B cell (primary cell): ENCODE results near the gene ASAP3. TPM values are rescaled to one million over a fixed set of nuclear protein-coding genes. Genes with fewer than 3 reads are reported as not detected.

Experiments used
- ATAC-seq: fragments of 200-7000 bp; cut with Tn5 transposase; one replicate; pipeline ENCODE4 v1.10.0; 2021; ENCODE audit warnings: low read depth, mild to moderate bottlenecking, moderate number of reproducible peaks, moderate library complexity
- CTCF ChIA-PET: fragments of 350-600 bp; sonication (Branson Sonifier 250); formaldehyde crosslinking; loops from one replicate; lab custom pipeline; 2021; ENCODE audit warnings: antibody characterized with exemption, inconsistent platforms; lab: Charles Lee
- POLR2A ChIA-PET: fragments of 350-600 bp; sonication (Branson Sonifier 250); formaldehyde crosslinking; loops from one replicate; lab custom pipeline; 2021; ENCODE audit warnings: antibody characterized with exemption; lab: Charles Lee
- DNase-seq: peaks from one replicate; pipeline ENCODE4 v3.0.0; 2013
- H2AFZ ChIP-seq: 2 replicates; pipeline ENCODE4 v1.6.1; 2012; ENCODE audit warnings: mild to moderate bottlenecking, low read depth, low read length; ENCODE audit not compliant: insufficient read depth, poor library complexity, severe bottlenecking
- H3K27ac ChIP-seq, 2 donors: 1 replicate in 1 of 2; 2 replicates in 1 of 2; pipeline ENCODE4 v1.5.1; 2012 to 2013; ENCODE audit warnings: low read length in 2 of 2, mild to moderate bottlenecking in 2 of 2, moderate library complexity in 1 of 2
- H3K27me3 ChIP-seq, 4 experiments: fragments of 200-600 bp in 1 of 4; sonication (generic) in 1 of 4; replicated peaks in 1 of 4; 1 replicate in 2 of 4; 2 replicates in 2 of 4; pipeline versions ENCODE4 v1.6.1 to v1.7.0; 2013 to 2016; ENCODE audit warnings: low read length in 3 of 4, mild to moderate bottlenecking in 2 of 4, mixed read lengths in 1 of 4, moderate library complexity in 1 of 4; ENCODE audit not compliant: insufficient read depth in 4 of 4, control insufficient read depth in 3 of 4; ENCODE audit errors: control extremely low read depth in 1 of 4
- H3K36me3 ChIP-seq, 2 experiments: replicated peaks in 1 of 2; 1 replicate in 1 of 2; 2 replicates in 1 of 2; pipeline versions ENCODE4 v1.6.1 to v1.7.1; 2013; ENCODE audit warnings: low read length in 1 of 2; ENCODE audit not compliant: insufficient read depth in 2 of 2, control insufficient read depth in 1 of 2; ENCODE audit errors: control extremely low read depth in 1 of 2, extremely low read depth in 1 of 2
- H3K4me1 ChIP-seq, 2 donors: fragments of 200-600 bp in 1 of 2; sonication (generic) in 1 of 2; 1 replicate in 1 of 2; 2 replicates in 1 of 2; pipeline versions ENCODE4 v1.5.1 to v1.6.1; 2013 to 2017; ENCODE audit warnings: low read length in 2 of 2; ENCODE audit not compliant: control insufficient read depth in 2 of 2, insufficient read depth in 2 of 2
- H3K4me2 ChIP-seq: replicated peaks from 2 replicates; pipeline ENCODE3; 2012; ENCODE audit warnings: mild to moderate bottlenecking, low read depth, low read length; ENCODE audit not compliant: poor library complexity, severe bottlenecking
- H3K4me3 ChIP-seq, 5 experiments: fragments of 200-600 bp in 1 of 5; sonication (generic) in 1 of 5; 1 replicate in 3 of 5; 2 replicates in 2 of 5; pipeline versions ENCODE4 v1.5.1 to v1.7.0; 2011 to 2016; ENCODE audit warnings: low read length in 4 of 5, mild to moderate bottlenecking in 4 of 5, low read depth in 2 of 5, control low read depth in 1 of 5, moderate library complexity in 1 of 5; ENCODE audit not compliant: insufficient read depth in 1 of 5; ENCODE audit errors: control extremely low read depth in 1 of 5, extremely low read depth in 1 of 5
- H3K79me2 ChIP-seq: fragments of 200-600 bp; sonication (generic); one replicate; pipeline ENCODE4 v1.6.0; 2016; ENCODE audit warnings: low read length; ENCODE audit not compliant: control insufficient read depth, insufficient read depth
- H3K9ac ChIP-seq: fragments of 200-600 bp; sonication (generic); 2 replicates; pipeline ENCODE4 v1.6.1; 2017; ENCODE audit warnings: mild to moderate bottlenecking, low read length, moderate library complexity
- H3K9me3 ChIP-seq, 3 donors: one replicate each; pipeline versions ENCODE4 v1.6.1 to v1.7.1; 2013; ENCODE audit warnings: low read length in 2 of 3; ENCODE audit not compliant: control insufficient read depth in 2 of 3, insufficient read depth in 1 of 3; ENCODE audit errors: control extremely low read depth in 1 of 3
- H4K20me1 ChIP-seq: 2 replicates; pipeline ENCODE4 v1.6.0; 2012; ENCODE audit warnings: mild to moderate bottlenecking, low read length; ENCODE audit not compliant: insufficient read depth, control insufficient read depth, poor library complexity, severe bottlenecking
- H3K27ac Mint-ChIP-seq: one replicate; pipeline ENCODE4 v1.8.0; 2021; ENCODE audit warnings: mixed read lengths
- H3K27me3 Mint-ChIP-seq: one replicate; pipeline ENCODE4 v1.8.0; 2021; ENCODE audit warnings: mixed read lengths
- H3K4me1 Mint-ChIP-seq: one replicate; pipeline ENCODE4 v1.8.0; 2021; ENCODE audit warnings: mixed read lengths
- H3K4me3 Mint-ChIP-seq: one replicate; pipeline ENCODE4 v1.8.0; 2021; ENCODE audit warnings: mixed read lengths
- H3K9me3 Mint-ChIP-seq: one replicate; pipeline ENCODE4 v1.8.0; 2022; ENCODE audit warnings: mixed read lengths; ENCODE audit not compliant: insufficient read depth
- EZH2 ChIP-seq: IDR thresholded peaks from 2 replicates; pipeline ENCODE4 v1.6.1; 2012; ENCODE audit warnings: borderline replicate concordance, low read depth, mild to moderate bottlenecking, moderate library complexity, low read length; ENCODE audit not compliant: insufficient read depth, poor library complexity, severe bottlenecking
- WGBS: methylation state at CpG from one replicate; pipeline ENCODE4 v1.1.5; 2013; ENCODE audit warnings: missing lambda C conversion rate; ENCODE audit not compliant: insufficient coverage; 5-methylcytosine and 5-hydroxymethylcytosine counted together
- intact Hi-C: fragments of 100-400 bp; cut with micrococcal nuclease; formaldehyde crosslinking; loops from one replicate; pipeline ENCODE4 v1.10.0; 2022
- polyA plus RNA-seq: library from polyadenylated mRNA; depleted of rRNA; stranded (reverse); fragments of >200 nt; gene quantifications from 2 replicates; pipeline ENCODE4 v1.2.3, GENCODE V29; 2012
- total RNA-seq, 2 donors: library from RNA; stranded (reverse); fragments of 120-200 nt in 1 of 2; gene quantifications; 1 replicate in 1 of 2; 2 replicates in 1 of 2; pipeline versions ENCODE4 v1.2.3 to v1.2.4, GENCODE V29; 2013 to 2022
- TF ChIP-seq, protein P1 (sequence below): fragments of 200-600 bp; IDR thresholded peaks from one replicate; pipeline ENCODE4 v1.8.0; 2022; ENCODE audit warnings: antibody characterized with exemption, mild to moderate bottlenecking

ASAP3 gene
- total and polyA plus RNA-seq, 2 donors (not counting 1 experiment from before 2014, with no cell fraction given), result 2.9 to 11.0 TPM

DNA sequence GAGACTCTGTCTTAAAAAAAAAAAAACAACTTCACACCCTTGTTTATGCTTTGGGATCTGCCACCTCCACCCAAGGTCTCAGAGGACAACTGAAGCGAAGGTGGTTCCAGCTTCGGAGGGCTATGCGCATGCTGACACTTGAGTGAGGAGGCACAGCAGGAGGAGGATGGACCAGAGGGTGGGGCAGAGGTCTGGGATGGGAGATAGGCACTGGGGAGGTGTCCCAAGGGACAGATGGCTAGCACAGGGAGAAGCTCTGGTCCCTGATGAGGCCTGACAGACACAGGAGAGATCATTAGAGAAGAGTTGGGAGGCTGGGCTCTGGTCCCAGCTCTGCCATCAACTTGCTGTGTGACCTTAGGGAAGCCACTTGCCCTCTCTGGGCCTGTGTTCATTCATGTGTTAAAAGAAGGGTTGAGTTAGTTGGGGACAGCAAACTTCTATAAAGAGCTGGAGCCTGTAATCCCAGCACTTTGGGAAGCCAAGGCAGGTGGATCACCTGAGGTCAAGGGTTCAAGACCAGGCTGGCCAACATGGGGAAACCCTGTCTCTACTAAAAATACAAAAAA, 30.2 kb upstream of the ASAP3 start:
- H3K27ac Mint-ChIP-seq, result no peak overlapping the region
- no peak overlapping the region for H2AFZ ChIP-seq
- peaks cover 0 to 4% of the 10 kb centered on the region in 2 donors for H3K4me1 ChIP-seq
- H3K9ac ChIP-seq, result no peak overlapping the region
- TF ChIP-seq, protein P1, sequence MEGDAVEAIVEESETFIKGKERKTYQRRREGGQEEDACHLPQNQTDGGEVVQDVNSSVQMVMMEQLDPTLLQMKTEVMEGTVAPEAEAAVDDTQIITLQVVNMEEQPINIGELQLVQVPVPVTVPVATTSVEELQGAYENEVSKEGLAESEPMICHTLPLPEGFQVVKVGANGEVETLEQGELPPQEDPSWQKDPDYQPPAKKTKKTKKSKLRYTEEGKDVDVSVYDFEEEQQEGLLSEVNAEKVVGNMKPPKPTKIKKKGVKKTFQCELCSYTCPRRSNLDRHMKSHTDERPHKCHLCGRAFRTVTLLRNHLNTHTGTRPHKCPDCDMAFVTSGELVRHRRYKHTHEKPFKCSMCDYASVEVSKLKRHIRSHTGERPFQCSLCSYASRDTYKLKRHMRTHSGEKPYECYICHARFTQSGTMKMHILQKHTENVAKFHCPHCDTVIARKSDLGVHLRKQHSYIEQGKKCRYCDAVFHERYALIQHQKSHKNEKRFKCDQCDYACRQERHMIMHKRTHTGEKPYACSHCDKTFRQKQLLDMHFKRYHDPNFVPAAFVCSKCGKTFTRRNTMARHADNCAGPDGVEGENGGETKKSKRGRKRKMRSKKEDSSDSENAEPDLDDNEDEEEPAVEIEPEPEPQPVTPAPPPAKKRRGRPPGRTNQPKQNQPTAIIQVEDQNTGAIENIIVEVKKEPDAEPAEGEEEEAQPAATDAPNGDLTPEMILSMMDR, result no peak
- TF ChIP-seq EZH2, result no peak
- WGBS, result 100% methylated on average over 3 of the region's 3 CpGs
- no peak for DNase-seq
- no peak overlapping the region for H3K27ac ChIP-seq
- no peaks in the 10 kb centered on the region for H3K9me3 ChIP-seq
- no peak overlapping the region for H3K4me3 Mint-ChIP-seq
- H3K27me3 ChIP-seq, result no peaks in the 10 kb centered on the region
- no peaks in the 10 kb centered on the region for H4K20me1 ChIP-seq
- no peak overlapping the region for H3K4me2 ChIP-seq
- ChIA-PET CTCF (interaction anchor here (0.6 to 3.4 kb wide), 8 partner anchors 9 to 123 kb away, joined by 3 to 30 read pairs (median 6); no protein-coding TSS in a partner anchor), POLR2A (interaction anchor here (0.5 to 0.7 kb wide), 2 partner anchors 26 to 137 kb away, joined by 4 to 5 read pairs; no protein-coding TSS in a partner anchor)
- no peaks in the 10 kb centered on the region for H3K79me2 ChIP-seq
- no peak for ATAC-seq
- intact Hi-C loops, result no loop called here
- H3K4me3 ChIP-seq, result no peak overlapping the region
- no peaks in the 10 kb centered on the region for H3K4me1 Mint-ChIP-seq
- peaks cover 0 to 21% of the 10 kb centered on the region in 2 experiments for H3K36me3 ChIP-seq
- H3K9me3 Mint-ChIP-seq, result no peaks in the 10 kb centered on the region
- no peaks in the 10 kb centered on the region for H3K27me3 Mint-ChIP-seq

DNA sequence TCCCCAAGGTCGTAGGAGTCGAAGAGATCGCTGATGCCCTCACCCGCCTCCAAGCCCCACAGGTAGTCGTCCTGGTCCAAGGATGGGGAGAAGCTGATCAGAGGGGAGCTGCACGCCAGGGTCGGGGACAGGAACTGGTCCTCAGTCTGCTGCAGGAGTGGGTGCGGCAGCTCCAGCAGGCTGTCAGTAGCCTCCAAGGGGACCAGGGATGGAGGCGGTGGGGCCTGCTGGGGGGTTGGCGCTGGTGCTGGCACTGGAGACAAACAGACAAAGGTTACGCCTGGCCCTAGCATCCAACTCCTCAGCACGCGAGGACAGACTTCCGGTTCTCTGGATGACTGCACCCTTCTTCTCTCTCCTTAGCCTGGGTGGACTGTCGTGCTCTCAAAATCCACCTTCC, 25.9 kb upstream of the ASAP3 start:
- ATAC-seq, result no peak
- H2AFZ ChIP-seq, result no peak overlapping the region
- DNase-seq, result no peak
- no peak overlapping the region for H3K4me2 ChIP-seq
- H3K9me3 Mint-ChIP-seq, result no peaks in the 10 kb centered on the region
- TF ChIP-seq EZH2, result no peak
- TF ChIP-seq, protein P1, result no peak
- no peak overlapping the region for H3K4me3 Mint-ChIP-seq
- no peak overlapping the region for H3K4me3 ChIP-seq
- H3K27me3 Mint-ChIP-seq, result no peaks in the 10 kb centered on the region
- CTCF ChIA-PET, result interaction anchor here (0.9 to 5.2 kb wide), 2 partner anchors 12 to 30 kb away, joined by 3 to 62 read pairs; no protein-coding TSS in a partner anchor
- H3K4me1 ChIP-seq, result peaks cover 0 to 4% of the 10 kb centered on the region in 2 donors
- no peaks in the 10 kb centered on the region for H3K9me3 ChIP-seq
- POLR2A ChIA-PET, result no interaction called here
- no peak overlapping the region for H3K27ac ChIP-seq
- no peaks in the 10 kb centered on the region for H3K4me1 Mint-ChIP-seq
- peaks cover 0 to 9% of the 10 kb centered on the region in 2 experiments for H3K36me3 ChIP-seq
- H3K9ac ChIP-seq, result no peak overlapping the region
- intact Hi-C loops, result no loop called here
- H4K20me1 ChIP-seq, result no peaks in the 10 kb centered on the region
- no peaks in the 10 kb centered on the region for H3K27me3 ChIP-seq
- WGBS, result over 99% methylated on average over 15 of the region's 15 CpGs
- no peaks in the 10 kb centered on the region for H3K79me2 ChIP-seq
- H3K27ac Mint-ChIP-seq, result no peak overlapping the region
